ENCODE results near the gene NKX2-1. TPM values are rescaled to one million over a fixed set of nuclear protein-coding genes. Genes with fewer than 3 reads are reported as not detected.

Gene NKX2-1
- total and polyA plus RNA-seq, 2 of the 13 experiments (the other 11 are each of a cell fraction or from before 2014, with no cell fraction given) = not detected

GRCh38 chr14:36520601-36521525 is 831 bp upstream of the NKX2-1 start (continued):
- TF ChIP-seq, protein P1, sequence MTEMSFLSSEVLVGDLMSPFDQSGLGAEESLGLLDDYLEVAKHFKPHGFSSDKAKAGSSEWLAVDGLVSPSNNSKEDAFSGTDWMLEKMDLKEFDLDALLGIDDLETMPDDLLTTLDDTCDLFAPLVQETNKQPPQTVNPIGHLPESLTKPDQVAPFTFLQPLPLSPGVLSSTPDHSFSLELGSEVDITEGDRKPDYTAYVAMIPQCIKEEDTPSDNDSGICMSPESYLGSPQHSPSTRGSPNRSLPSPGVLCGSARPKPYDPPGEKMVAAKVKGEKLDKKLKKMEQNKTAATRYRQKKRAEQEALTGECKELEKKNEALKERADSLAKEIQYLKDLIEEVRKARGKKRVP (CRISPR knock-in tag; IDR thresholded peaks at IDR 0.05) = no peak
- TF ChIP-seq ELF1 (CRISPR knock-in tag; IDR thresholded peaks at IDR 0.05) = no peak
- no peak for TF ChIP-seq PCBP2 (optimal IDR thresholded peaks at IDR 0.05; ENCODE audit: low read depth, low read length, poor library complexity, severe bottlenecking)
- TF ChIP-seq ZNF274 (CRISPR knock-in tag; IDR thresholded peaks at IDR 0.05) = no peak
- no peak for TF ChIP-seq TCF12 (IDR thresholded peaks at IDR 0.05)
- TF ChIP-seq TCF12 (CRISPR knock-in tag; IDR thresholded peaks at IDR 0.05) = no peak
- TF ChIP-seq MAFG (CRISPR knock-in tag; IDR thresholded peaks at IDR 0.05) = no peak; the same call in 1 of the 2 replicates
- no peak for TF ChIP-seq CREB3 (CRISPR knock-in tag; IDR thresholded peaks at IDR 0.05)
- no peak for TF ChIP-seq ZNF878 (CRISPR knock-in tag; IDR thresholded peaks at IDR 0.05)
- TF ChIP-seq GTF3A (CRISPR knock-in tag; conservative IDR thresholded peaks at IDR 0.05) = 0 out of 2 replicates have a peak, but pooled peaks have one; percentile 42
- peak; percentile 80 for TF ChIP-seq RNF2 (conservative IDR thresholded peaks at IDR 0.05; ENCODE audit: low read depth)
- no peak for TF ChIP-seq HCFC1 (IDR thresholded peaks at IDR 0.05; ENCODE audit: low read depth, low read length)
- TF ChIP-seq JUNB (CRISPR knock-in tag; IDR thresholded peaks at IDR 0.05; ENCODE audit: borderline replicate concordance) = no peak
- TF ChIP-seq ZBTB10 (CRISPR knock-in tag; IDR thresholded peaks at IDR 0.05; ENCODE audit: borderline replicate concordance) = no peak
- TF ChIP-seq ZNF674 (CRISPR knock-in tag; IDR thresholded peaks at IDR 0.05; ENCODE audit: low read depth) = no peak
- no peak for TF ChIP-seq ZNF451 (CRISPR knock-in tag; IDR thresholded peaks at IDR 0.05)
- TF ChIP-seq BCL6 (CRISPR knock-in tag; IDR thresholded peaks at IDR 0.05) = peak; percentile 30; the same call in 1 of the 2 replicates
- 0 out of 2 replicates have a peak, but pooled peaks have one; percentile 9 for TF ChIP-seq FOXA3 (CRISPR knock-in tag; IDR thresholded peaks at IDR 0.05)
- no peak for TF ChIP-seq ZNF232 (CRISPR knock-in tag; IDR thresholded peaks at IDR 0.05; ENCODE audit: borderline replicate concordance)
- no peak for TF ChIP-seq ZNF782 (CRISPR knock-in tag; IDR thresholded peaks at IDR 0.05; ENCODE audit: borderline replicate concordance)
- no peak for TF ChIP-seq NFRKB (IDR thresholded peaks at IDR 0.05)
- TF ChIP-seq ZNF576 (CRISPR knock-in tag; IDR thresholded peaks at IDR 0.05) = 0 out of 2 replicates have a peak, but pooled peaks have one; percentile 24
- TF ChIP-seq, protein P2, sequence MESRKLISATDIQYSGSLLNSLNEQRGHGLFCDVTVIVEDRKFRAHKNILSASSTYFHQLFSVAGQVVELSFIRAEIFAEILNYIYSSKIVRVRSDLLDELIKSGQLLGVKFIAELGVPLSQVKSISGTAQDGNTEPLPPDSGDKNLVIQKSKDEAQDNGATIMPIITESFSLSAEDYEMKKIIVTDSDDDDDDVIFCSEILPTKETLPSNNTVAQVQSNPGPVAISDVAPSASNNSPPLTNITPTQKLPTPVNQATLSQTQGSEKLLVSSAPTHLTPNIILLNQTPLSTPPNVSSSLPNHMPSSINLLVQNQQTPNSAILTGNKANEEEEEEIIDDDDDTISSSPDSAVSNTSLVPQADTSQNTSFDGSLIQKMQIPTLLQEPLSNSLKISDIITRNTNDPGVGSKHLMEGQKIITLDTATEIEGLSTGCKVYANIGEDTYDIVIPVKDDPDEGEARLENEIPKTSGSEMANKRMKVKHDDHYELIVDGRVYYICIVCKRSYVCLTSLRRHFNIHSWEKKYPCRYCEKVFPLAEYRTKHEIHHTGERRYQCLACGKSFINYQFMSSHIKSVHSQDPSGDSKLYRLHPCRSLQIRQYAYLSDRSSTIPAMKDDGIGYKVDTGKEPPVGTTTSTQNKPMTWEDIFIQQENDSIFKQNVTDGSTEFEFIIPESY (CRISPR knock-in tag; IDR thresholded peaks at IDR 0.05) = no peak

Data from HepG2 (cell line).